GM21786 (cell line): ENCODE measurements around the gene ABTB2.

Source experiments
- ATAC-seq: cut with Tn5 transposase; IDR thresholded peaks from one replicate; pipeline ENCODE4 v1.9.1; 2021; ENCODE audit not compliant: unreplicated experiment

The ABTB2 gene

DNA sequence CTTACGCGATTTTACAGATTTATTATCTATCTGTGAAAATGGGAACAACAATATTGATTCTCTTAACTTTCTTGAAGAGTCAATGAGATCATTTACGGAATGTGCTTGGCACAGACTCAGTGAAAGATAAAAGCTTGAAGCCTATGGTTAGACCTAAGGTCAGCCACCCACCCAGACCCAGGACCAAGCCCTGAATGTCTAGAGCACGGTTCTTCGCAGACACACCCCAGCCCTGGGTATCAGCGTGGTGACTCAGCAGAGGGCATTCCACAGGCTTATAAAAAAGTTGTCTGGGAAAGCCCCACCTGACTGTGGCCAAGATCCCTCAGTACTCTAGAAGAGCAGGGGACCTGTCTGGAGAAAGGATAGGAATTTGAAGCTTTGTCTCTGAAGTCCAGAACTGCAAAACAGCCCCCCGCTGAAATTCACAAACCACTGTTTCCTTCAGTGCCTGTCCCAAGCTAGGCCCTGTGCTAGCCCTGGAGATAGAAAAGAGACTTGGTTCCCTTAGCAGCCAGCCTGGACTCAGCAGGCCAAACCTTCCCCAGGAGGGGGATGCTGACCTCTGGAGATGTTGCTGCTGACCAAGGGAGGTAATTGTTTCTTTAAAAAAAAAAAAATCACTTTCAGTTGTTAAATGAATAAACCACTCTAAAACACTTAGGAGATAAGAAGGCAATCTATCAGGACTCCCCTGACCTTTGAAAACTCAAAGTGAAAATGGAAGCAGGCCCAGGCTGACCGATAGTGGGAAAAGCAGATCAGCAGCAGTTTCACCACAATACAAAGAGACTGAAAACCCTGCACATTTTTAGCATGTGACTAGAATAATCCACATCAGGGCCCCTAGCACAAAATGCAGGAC, 114.0 kb downstream of the ABTB2 start:
- ATAC-seq = peak; percentile 75

GRCh38 chr11:34242037-34242625, 115.7 kb downstream of the ABTB2 start:
- ATAC-seq = no peak

DNA sequence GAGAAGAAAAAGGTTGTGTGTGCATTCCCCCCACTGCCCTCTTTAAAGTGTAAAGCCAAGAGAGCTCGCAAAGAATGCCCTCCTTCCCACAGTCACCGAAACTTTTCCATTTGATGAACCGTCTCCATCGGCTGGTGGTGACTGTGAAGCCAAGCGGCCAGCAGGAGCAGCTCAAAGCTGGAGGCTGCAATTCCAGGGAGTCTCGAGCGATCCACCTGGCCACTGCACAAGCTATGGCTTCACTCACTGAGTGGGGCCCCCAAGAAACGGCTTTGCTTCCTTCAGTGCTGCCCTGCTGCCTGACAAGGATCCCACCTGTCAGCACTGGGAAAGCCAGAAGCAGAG, 117.7 kb downstream of the ABTB2 start:
- no peak for ATAC-seq

DNA sequence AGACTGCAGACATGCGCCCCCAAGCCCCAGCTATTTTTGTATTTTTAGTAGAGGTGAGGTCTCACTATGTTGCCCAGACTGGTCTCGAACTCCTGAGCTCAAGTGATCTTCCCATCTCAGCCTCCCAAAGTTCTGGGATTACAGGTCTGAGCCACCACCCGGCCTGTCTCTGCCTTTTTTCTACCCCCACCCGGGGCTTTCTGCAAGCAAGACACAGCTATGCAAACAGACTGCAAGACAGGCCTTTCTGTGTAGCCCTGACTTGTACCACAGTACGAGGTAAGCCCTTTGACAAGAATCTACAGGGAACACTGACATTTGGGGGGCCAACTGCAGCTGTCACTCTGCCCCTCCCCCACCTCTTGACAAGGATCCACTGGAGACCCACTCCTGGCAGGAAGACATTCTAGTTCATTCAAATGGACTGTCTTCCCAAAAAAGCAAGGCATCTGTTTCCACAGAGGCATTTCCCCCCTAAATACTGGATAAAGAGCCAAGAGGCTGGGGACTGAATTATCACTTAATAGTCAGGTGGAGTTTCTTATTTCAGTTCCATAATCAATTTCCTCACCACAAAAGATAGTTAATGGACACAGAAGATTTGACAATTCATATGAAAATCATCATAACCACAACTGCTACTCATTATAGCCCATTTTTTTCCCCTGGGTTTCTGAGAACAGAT, 118.2 kb downstream of the ABTB2 start:
- ATAC-seq = no peak

- no peak for ATAC-seq
Observed at GRCh38 chr11:34238966-34239365, 118.8 kb downstream of the ABTB2 start.

GRCh38 chr11:34238533-34238932, 119.3 kb downstream of the ABTB2 start:
- no peak for ATAC-seq

GRCh38 chr11:34236572-34236971, 121.2 kb downstream of the ABTB2 start:
- ATAC-seq = no peak

DNA sequence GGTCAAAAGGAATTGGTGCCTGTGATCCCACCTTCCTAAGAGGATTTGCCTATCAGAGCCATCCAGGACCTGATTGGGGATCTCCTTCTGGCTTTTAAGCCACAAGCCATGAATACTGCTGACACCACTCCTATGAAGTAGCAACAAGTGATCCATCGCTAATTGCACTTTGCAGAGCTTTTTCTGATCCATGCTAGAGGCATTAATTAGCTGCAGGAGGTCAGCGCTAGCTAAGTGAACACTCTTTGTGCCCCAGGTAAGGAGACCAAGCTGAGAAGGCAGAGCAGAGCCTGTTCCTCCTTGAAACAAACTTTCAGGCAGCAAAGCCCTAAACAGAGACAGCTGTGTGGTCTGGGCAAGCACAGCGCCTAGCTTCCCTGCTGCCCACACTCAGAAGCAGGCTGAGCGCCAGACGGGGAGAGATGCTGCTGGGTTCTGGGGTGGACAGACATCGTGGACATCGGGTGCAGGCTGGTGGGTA, 122.2 kb downstream of the ABTB2 start:
- ATAC-seq = no peak

GRCh38 chr11:34235189-34235588, 122.6 kb downstream of the ABTB2 start:
- ATAC-seq = peak; percentile 35

- ATAC-seq = peak; percentile 84
Observed at GRCh38 chr11:34234086-34234740, 123.6 kb downstream of the ABTB2 start.

DNA sequence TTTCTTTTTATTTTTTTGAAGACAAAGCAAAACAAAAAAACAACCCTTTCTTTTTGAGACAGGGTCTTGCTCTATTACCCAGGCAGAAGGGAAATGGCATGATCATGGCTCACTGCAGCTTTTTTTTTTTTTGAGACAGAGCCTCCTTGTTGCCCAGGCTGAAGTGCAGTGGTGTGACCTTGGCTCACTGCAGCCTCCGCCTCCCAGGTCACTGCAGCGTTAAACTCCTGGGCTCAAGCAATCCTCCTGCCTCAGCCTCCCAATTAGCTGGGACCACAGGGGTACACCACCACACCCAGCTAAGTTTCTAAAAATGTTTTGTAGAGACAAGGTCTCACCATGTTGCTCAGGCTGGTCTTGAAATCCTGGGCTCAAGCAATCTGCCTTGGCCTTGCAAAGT, 124.6 kb downstream of the ABTB2 start:
- no peak for ATAC-seq

DNA sequence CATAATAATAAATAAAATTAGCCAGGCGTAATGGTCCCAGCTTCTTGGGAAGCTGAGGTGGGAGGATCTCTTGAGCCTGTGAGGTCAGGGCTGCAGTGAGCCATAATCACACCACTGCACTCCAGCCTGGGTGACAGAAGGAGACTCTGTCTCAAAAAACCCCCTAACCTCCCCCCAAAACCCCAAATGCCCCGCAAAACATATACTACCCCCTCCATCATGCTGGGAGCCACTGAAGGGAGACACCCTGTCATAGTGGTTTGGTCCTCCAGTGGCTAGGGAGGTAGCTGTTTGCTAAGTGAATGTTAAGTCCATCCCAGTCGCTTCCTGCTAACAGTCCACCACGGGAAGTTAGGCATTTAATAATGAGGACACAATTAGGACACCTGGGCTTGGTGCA, 125.0 kb downstream of the ABTB2 start:
- ATAC-seq = no peak

GRCh38 chr11:34226210-34226609, 131.6 kb downstream of the ABTB2 start:
- no peak for ATAC-seq

DNA sequence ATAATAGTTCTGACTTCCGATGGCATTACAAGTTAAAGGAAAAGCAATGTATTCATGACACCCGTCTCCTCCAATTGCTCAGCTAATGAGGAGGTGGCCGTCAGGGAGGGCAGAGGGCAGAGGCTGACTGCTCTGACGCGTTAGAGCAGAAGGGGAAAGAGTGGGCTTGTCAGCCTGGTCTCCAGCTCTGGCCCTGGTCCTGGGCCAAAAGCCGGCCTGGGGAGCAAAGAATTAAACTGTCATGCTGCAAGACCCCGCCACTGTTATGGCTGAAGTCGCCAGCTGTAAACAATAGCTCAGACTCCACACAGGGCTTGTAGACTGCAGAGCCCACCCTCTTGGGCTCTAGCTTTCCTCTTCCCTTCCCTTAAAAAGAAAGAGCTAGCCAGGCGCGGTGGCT, 132.7 kb downstream of the ABTB2 start:
- no peak for ATAC-seq

- ATAC-seq = no peak
Observed at GRCh38 chr11:34224434-34224966, 133.3 kb downstream of the ABTB2 start.

DNA sequence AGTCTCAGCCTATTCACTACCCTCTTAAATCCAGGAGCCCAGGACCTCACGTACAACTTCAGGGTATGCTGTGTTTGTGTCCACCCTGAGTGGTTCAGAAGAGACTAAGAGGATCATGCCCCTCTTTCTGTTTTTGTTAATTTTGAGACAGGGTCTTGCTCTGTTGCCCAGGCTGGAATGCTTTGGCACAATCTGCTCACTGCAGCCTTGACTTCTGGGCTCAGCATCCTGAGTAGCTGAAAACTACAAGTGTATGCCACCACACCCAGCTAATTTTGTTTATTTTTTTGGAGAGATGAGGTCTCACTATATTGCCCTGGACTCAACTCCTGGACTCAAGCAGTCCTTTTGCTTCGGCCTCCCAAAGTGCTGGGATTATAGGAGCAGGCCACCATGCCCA, 133.9 kb downstream of the ABTB2 start:
- no peak for ATAC-seq

GRCh38 chr11:34223021-34223813, 134.6 kb downstream of the ABTB2 start:
- ATAC-seq = no peak

- no peak for ATAC-seq
Observed at GRCh38 chr11:34222030-34222429, 135.8 kb downstream of the ABTB2 start.

- no peak for ATAC-seq
Observed at GRCh38 chr11:34219941-34220370, 137.9 kb downstream of the ABTB2 start.

DNA sequence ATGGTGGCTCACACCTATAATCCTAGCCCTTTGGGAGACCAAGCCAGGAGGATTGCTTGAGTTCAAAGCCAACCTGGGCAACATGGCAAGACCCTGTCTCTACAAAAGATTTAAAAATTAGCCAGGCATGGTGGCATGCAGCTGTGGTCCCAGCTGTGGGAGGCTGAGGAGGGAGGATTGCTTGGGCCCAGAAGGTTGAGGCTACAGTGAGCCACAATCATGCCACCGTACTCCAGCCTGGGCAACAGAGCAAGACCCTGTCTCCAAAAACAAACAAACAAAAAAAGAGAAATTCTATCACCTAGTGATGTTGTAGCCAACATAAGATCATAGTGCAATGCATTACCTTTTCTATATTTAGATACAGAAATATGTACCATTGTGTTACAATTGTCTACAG, 138.5 kb downstream of the ABTB2 start:
- no peak for ATAC-seq
